Measurements from ENCODE around the gene CNTN3.

DNA sequence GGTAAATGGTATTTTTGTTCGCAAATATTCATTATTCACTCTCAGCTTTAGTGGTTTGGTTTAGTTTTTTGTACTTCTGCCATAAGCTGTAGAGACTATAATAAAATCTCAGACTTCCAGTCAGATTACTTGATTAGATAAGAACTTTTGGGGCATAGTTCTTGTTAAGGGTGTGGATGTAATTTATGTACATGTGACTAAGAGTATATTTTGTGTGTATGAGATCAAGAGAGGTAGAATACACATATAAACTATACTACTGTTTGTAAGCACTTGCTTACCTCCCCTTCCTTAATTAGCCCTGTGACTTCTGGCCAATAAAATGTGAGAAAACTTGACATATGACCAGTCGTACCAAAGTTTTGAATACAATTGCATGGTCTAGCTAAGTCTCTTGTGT lies 12.0 kb downstream of the CNTN3 start:
- TF ChIP-seq MYNN (tag by site-specific recombination; IDR thresholded peaks at IDR 0.05; ENCODE audit: borderline replicate concordance) (no peak), TCF7L2 (IDR thresholded peaks at IDR 0.05; ENCODE audit: borderline replicate concordance, low read depth, low read length) (no peak), ZNF76 (tag by site-specific recombination; IDR thresholded peaks at IDR 0.05; ENCODE audit: borderline replicate concordance, low read depth) (no peak), ZNF530 (tag by site-specific recombination; IDR thresholded peaks at IDR 0.05; ENCODE audit: low read depth) (no peak), HOXA7 (CRISPR knock-in tag; IDR thresholded peaks at IDR 0.05; ENCODE audit: borderline replicate concordance) (no peak)
- TF ChIP-seq, protein P1, sequence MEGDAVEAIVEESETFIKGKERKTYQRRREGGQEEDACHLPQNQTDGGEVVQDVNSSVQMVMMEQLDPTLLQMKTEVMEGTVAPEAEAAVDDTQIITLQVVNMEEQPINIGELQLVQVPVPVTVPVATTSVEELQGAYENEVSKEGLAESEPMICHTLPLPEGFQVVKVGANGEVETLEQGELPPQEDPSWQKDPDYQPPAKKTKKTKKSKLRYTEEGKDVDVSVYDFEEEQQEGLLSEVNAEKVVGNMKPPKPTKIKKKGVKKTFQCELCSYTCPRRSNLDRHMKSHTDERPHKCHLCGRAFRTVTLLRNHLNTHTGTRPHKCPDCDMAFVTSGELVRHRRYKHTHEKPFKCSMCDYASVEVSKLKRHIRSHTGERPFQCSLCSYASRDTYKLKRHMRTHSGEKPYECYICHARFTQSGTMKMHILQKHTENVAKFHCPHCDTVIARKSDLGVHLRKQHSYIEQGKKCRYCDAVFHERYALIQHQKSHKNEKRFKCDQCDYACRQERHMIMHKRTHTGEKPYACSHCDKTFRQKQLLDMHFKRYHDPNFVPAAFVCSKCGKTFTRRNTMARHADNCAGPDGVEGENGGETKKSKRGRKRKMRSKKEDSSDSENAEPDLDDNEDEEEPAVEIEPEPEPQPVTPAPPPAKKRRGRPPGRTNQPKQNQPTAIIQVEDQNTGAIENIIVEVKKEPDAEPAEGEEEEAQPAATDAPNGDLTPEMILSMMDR (tag by site-specific recombination; IDR thresholded peaks at IDR 0.05), result no peak
- TF ChIP-seq, protein P2, sequence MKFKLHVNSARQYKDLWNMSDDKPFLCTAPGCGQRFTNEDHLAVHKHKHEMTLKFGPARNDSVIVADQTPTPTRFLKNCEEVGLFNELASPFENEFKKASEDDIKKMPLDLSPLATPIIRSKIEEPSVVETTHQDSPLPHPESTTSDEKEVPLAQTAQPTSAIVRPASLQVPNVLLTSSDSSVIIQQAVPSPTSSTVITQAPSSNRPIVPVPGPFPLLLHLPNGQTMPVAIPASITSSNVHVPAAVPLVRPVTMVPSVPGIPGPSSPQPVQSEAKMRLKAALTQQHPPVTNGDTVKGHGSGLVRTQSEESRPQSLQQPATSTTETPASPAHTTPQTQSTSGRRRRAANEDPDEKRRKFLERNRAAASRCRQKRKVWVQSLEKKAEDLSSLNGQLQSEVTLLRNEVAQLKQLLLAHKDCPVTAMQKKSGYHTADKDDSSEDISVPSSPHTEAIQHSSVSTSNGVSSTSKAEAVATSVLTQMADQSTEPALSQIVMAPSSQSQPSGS (tag by site-specific recombination; IDR thresholded peaks at IDR 0.05; ENCODE audit: low read depth), result no peak
- TF ChIP-seq, protein P3, sequence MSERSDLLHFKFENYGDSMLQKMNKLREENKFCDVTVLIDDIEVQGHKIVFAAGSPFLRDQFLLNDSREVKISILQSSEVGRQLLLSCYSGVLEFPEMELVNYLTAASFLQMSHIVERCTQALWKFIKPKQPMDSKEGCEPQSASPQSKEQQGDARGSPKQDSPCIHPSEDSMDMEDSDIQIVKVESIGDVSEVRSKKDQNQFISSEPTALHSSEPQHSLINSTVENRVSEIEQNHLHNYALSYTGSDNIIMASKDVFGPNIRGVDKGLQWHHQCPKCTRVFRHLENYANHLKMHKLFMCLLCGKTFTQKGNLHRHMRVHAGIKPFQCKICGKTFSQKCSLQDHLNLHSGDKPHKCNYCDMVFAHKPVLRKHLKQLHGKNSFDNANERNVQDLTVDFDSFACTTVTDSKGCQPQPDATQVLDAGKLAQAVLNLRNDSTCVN (tag by site-specific recombination; optimal IDR thresholded peaks at IDR 0.05), result no peak
